HEK293 (cell line): Measurements from ENCODE around the gene MAPK12.

Experiments used
- ATF2 ChIP-seq: fragments of 450-650 bp; formaldehyde crosslinking; IDR thresholded peaks from 2 replicates; pipeline ENCODE4 v1.5.1; 2016; ENCODE audit warnings: missing biosample characterization, missing genetic modification characterization, low read depth
- MZF1 ChIP-seq: fragments of 450-650 bp; formaldehyde crosslinking; IDR thresholded peaks from 2 replicates; pipeline ENCODE4 v1.5.1; 2017; ENCODE audit warnings: missing biosample characterization, missing genetic modification characterization, borderline replicate concordance
- ZBTB1 ChIP-seq: fragments of 450-650 bp; formaldehyde crosslinking; IDR thresholded peaks from 2 replicates; pipeline ENCODE4 v1.5.1; 2016; ENCODE audit warnings: missing biosample characterization, missing genetic modification characterization
- ZBTB17 ChIP-seq: fragments of 450-650 bp; formaldehyde crosslinking; IDR thresholded peaks from 2 replicates; pipeline ENCODE4 v1.5.1; 2016; ENCODE audit warnings: missing biosample characterization, missing genetic modification characterization
- ZBTB8A ChIP-seq: fragments of 450-650 bp; formaldehyde crosslinking; IDR thresholded peaks from 2 replicates; pipeline ENCODE4 v1.5.1; 2016; ENCODE audit warnings: missing biosample characterization, missing genetic modification characterization
- ZFP69B ChIP-seq: fragments of 450-650 bp; formaldehyde crosslinking; IDR thresholded peaks from 2 replicates; pipeline ENCODE4 v1.5.1; 2016; ENCODE audit warnings: missing biosample characterization, missing genetic modification characterization
- ZNF121 ChIP-seq: fragments of 450-650 bp; formaldehyde crosslinking; IDR thresholded peaks from 2 replicates; pipeline ENCODE4 v1.5.1; 2016; ENCODE audit warnings: missing biosample characterization, missing genetic modification characterization
- ZNF24 ChIP-seq: fragments of 450-650 bp; formaldehyde crosslinking; IDR thresholded peaks from 2 replicates; pipeline ENCODE4 v1.5.1; 2016; ENCODE audit warnings: missing biosample characterization, missing genetic modification characterization
- ZNF645 ChIP-seq: fragments of 450-650 bp; formaldehyde crosslinking; IDR thresholded peaks from 2 replicates; pipeline ENCODE4; 2016; ENCODE audit warnings: missing biosample characterization, missing genetic modification characterization
- ZNF658 ChIP-seq: fragments of 450-650 bp; formaldehyde crosslinking; IDR thresholded peaks from 2 replicates; pipeline ENCODE4; 2016; ENCODE audit warnings: missing biosample characterization, missing genetic modification characterization
- TF ChIP-seq, protein P1 (sequence below): fragments of 450-650 bp; formaldehyde crosslinking; IDR thresholded peaks from 2 replicates; pipeline ENCODE4 v1.5.1; 2016; ENCODE audit warnings: missing biosample characterization, missing genetic modification characterization
- TF ChIP-seq, protein P2 (sequence below): fragments of 450-650 bp; IDR thresholded peaks from 2 replicates; pipeline ENCODE4 v1.5.1; 2018; ENCODE audit warnings: missing biosample characterization, missing genetic modification characterization

DNA sequence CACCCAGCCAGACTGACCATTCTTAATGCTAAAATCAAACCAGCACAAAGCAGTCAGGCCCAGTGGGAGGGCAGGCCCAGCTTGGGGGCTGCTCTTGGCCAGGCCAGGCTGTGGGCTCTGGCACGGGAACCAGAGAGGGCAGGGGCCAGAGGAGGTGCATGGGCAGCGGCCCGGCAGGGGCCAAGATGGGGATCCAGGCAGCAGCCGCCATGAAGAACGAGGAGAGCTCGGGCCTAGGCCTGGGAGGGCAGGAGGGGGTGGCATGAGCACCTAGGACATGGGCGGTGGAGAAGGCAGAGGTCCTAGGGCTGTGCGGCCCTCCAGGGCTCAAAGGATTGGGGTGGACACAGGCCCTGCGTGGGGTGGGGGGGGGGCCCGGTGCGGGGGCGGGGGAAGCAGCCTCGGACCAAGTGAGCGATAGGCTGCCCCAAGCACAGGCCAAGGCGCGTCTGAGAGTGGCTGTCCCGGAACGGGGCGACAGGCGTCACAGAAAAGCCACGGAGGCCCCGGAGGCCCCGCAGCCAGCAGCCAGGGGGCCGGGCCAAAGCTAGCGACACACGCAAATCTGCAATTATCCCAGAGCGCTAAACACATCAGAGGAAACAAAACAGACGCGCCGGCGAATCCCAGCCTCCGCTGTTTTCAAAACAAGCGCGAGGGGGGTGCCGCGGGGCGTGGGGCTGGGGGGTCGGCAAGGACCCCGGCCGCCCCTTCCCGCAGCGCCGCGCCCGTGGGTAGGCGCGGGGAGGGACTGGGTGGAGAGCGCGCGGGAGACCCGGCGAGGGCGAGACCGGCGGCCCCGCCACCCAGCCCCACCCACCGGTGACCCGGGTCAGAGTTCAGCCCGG, 37.7 kb upstream of the MAPK12 start:
- TF ChIP-seq, protein P1, sequence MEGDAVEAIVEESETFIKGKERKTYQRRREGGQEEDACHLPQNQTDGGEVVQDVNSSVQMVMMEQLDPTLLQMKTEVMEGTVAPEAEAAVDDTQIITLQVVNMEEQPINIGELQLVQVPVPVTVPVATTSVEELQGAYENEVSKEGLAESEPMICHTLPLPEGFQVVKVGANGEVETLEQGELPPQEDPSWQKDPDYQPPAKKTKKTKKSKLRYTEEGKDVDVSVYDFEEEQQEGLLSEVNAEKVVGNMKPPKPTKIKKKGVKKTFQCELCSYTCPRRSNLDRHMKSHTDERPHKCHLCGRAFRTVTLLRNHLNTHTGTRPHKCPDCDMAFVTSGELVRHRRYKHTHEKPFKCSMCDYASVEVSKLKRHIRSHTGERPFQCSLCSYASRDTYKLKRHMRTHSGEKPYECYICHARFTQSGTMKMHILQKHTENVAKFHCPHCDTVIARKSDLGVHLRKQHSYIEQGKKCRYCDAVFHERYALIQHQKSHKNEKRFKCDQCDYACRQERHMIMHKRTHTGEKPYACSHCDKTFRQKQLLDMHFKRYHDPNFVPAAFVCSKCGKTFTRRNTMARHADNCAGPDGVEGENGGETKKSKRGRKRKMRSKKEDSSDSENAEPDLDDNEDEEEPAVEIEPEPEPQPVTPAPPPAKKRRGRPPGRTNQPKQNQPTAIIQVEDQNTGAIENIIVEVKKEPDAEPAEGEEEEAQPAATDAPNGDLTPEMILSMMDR (tag by site-specific recombination) = no peak
- TF ChIP-seq ZBTB8A (tag by site-specific recombination) (no peak), ZNF658 (no peak), ZFP69B (tag by site-specific recombination) (no peak), ATF2 (no peak), ZBTB1 (tag by site-specific recombination) (no peak), ZBTB17 (tag by site-specific recombination) (no peak), ZNF645 (tag by site-specific recombination) (no peak), ZNF24 (no peak), MZF1 (tag by site-specific recombination) (no peak), ZNF121 (tag by site-specific recombination) (no peak)
- TF ChIP-seq, protein P2, sequence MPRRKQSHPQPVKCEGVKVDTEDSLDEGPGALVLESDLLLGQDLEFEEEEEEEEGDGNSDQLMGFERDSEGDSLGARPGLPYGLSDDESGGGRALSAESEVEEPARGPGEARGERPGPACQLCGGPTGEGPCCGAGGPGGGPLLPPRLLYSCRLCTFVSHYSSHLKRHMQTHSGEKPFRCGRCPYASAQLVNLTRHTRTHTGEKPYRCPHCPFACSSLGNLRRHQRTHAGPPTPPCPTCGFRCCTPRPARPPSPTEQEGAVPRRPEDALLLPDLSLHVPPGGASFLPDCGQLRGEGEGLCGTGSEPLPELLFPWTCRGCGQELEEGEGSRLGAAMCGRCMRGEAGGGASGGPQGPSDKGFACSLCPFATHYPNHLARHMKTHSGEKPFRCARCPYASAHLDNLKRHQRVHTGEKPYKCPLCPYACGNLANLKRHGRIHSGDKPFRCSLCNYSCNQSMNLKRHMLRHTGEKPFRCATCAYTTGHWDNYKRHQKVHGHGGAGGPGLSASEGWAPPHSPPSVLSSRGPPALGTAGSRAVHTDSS (tag by site-specific recombination) = no peak
